Testis (tissue), 2 donors: ENCODE results near the gene TMEM120B.

Experiments used
- POLR2A ChIP-seq: fragments of 450-650 bp; IDR thresholded peaks from one replicate; pipeline ENCODE4 v1.6.1; 2017; ENCODE audit warnings: antibody characterized with exemption, mild to moderate bottlenecking, moderate library complexity
- TF ChIP-seq, protein P1 (sequence below), 3 experiments: fragments of 450-650 bp in 2 of 3; fragments of 200-600 bp in 1 of 3; sonication (generic) in 1 of 3; IDR thresholded peaks; one replicate each; pipeline ENCODE4 v1.5.1; 2016 to 2019; ENCODE audit warnings: antibody characterized with exemption in 3 of 3, mild to moderate bottlenecking in 2 of 3, moderate library complexity in 1 of 3

DNA sequence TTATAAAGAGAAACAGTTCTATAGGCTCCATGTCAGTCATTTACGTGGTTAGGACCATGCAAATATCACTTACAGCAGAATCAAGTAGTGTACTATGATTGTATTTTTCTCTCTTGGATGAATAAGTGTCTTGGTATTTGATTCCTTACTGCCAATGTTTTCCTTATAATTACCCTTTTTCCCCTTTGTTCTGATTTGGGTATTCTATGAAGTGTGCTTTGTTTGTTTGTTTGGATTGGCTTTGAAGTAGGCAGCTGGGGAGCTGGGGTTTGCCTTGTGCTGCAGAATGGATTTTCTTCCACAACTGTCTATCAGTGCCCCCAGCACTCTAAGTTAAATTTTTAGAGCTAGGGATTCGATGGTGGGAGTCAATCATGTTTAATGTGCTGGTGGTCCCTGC, 12.4 kb downstream of the TMEM120B start:
- TF ChIP-seq, protein P1, sequence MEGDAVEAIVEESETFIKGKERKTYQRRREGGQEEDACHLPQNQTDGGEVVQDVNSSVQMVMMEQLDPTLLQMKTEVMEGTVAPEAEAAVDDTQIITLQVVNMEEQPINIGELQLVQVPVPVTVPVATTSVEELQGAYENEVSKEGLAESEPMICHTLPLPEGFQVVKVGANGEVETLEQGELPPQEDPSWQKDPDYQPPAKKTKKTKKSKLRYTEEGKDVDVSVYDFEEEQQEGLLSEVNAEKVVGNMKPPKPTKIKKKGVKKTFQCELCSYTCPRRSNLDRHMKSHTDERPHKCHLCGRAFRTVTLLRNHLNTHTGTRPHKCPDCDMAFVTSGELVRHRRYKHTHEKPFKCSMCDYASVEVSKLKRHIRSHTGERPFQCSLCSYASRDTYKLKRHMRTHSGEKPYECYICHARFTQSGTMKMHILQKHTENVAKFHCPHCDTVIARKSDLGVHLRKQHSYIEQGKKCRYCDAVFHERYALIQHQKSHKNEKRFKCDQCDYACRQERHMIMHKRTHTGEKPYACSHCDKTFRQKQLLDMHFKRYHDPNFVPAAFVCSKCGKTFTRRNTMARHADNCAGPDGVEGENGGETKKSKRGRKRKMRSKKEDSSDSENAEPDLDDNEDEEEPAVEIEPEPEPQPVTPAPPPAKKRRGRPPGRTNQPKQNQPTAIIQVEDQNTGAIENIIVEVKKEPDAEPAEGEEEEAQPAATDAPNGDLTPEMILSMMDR (IDR thresholded peaks at IDR 0.05), result no peak
- TF ChIP-seq POLR2A, result no peak
